Suppressor macrophage (primary cell): ENCODE measurements around the gene L2HGDH.
"Not testable (repeated sequence)": the region's sequence is repeated elsewhere in the genome, so short reads cannot be mapped to it uniquely, and the experiment has no call there.

ENCODE experiments used
- DNase-seq, 4 experiments: peaks; one replicate each; pipeline ENCODE4 v3.0.0-alpha.2; 2020 to 2022
- total RNA-seq, 17 experiments: gene quantifications; one replicate each; lab custom pipeline; 2026; ENCODE audit warnings: mixed read lengths in 6 of 17, inconsistent platforms in 3 of 17; lab: John Stamatoyannopoulos, UW

The L2HGDH gene
- 7.4 to 12.7 (median 10.8) reads per million in 17 experiments for total RNA-seq

DNA sequence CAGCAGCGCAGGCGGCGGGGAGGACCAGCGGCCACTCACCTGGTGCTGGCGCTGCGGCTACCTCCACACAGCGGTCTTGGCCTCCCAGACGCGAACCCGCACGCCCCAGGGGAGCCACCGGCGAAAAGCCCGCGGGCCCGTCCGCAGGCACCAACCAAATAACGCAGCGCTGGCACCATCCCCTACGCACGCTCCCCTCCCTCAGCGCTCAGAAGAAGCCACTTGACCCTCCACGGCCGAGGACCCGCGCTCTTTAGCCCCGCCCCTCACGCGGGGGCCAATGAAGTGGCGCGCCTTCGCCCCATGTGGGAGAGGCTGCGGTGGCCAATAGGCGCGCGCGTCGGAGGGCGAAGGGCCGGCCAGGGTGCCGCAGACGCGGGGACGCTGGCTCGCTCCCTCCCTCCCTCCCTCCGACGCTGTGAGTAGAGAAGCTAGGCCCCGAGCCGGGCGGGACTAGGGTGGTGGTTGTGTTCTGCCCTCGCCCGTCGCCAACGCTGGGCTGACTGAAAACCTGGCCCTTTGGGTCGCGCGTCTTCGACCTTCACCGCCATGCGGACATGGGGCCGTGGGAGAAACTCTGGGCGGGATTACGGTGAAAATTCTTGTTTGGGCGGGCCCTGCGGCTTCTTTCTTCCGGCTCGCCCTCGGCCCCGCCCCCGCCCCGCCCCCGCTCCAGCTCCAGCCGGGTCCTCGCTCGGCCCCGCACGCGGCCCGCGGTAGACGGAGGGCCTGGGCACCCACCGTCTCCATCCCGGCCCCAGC lies at the start of gene L2HGDH, which contains the start of gene DMAC2L:
TSS of gene L2HGDH (minus strand) at position 258 of the 762 bp plus-strand sequence. CDS start at position 179, 79 bp downstream.
TSS of gene DMAC2L (plus strand) at position 353 of the 762 bp plus-strand sequence. CDS start 9,164 bp downstream, outside the sequence.
- DNase-seq = peak; percentile 97 to 98 (median 98)

- DNase-seq = no peak
Observed at GRCh38 chr14:50360851-50361250, 48.8 kb upstream of the L2HGDH start.

DNA sequence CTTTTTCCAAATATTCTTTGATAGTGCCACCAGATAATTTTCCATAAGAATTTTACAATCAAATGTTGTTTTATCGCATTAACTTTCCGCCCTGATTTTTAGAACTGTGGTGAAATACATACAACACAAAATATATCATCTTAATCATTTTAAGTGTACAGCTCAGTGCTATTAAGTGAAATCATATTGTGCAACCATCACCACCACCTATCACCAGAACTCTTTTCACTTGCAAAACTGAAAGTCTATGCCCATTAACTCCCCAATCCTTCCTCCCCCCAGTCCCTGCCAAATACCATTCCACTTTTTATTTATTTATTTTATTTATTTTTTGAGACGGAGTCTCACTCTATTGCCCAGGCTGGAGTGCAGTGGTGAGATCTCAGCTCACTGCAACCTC lies 48.1 kb upstream of the L2HGDH start:
- DNase-seq = no peak

DNA sequence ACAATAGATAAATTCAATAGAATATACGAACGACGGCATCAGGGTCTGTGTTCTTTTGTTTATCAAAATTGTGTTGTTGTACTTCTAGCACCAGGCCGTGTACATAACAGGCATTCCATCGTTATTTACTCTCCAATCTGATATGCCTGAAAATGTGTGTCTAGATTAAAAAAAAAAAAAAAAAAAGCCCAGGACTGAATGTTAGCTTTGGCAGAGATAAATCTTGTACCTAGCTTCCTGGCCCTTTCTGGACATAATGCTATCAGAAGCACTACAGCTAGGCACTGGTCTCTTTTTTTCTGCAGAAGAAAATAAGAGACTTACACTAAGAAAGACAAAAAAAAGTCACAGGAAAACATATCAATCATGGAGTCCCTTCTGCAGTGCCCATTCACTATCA lies 47.6 kb upstream of the L2HGDH start:
- DNase-seq = no peak

DNA sequence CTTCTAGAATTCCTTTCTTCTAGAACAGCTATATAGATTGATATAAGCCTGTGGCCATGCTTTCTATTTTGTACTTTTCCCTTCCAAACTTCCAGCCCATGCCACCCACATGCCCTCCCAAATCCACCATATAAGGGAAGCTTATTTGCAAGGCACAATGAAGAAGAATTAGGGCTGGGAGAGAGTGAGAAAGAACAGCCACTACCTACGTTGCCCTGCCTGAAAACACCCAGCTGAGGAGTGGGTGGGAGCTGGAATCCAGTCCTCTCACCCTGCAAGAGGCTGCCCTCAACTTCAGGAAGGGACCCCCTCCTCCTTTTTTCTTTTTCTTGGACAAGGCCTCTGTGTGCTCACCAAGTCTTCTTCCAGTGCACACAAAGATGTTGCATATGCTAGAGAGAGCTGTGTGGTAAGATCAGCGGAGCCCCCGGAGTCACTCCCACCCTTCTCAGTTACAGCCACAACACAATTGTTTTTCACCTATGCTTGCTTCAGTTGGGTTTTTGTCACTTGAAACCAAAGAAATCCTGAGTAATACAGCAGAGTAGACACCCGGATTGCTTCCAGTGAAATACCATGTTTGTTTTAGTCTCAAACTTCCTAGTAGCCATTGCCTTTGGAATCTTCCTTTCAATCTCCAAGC lies 45.8 kb upstream of the L2HGDH start:
- DNase-seq = no peak

- no peak for DNase-seq
Observed at GRCh38 chr14:50357124-50357523, 45.1 kb upstream of the L2HGDH start.

DNA sequence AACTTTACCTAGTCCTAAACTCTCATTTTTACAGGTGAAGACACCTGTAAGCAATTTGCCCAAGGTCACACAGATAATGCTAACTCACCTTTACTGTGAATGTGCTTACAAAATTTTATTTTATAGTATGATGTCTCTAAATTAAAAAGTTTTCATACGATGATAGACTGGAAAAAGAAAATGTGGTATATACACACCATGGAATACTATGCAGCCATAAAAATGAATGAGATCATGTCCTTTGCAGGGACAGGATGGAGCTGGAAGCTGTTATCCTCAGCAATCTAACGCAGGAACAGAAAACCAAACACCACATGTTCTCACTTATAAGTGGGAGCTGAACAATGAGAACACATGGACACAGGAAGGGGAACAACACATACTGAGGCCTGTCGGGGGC lies 44.3 kb upstream of the L2HGDH start:
- DNase-seq = not testable (repeated sequence)

DNA sequence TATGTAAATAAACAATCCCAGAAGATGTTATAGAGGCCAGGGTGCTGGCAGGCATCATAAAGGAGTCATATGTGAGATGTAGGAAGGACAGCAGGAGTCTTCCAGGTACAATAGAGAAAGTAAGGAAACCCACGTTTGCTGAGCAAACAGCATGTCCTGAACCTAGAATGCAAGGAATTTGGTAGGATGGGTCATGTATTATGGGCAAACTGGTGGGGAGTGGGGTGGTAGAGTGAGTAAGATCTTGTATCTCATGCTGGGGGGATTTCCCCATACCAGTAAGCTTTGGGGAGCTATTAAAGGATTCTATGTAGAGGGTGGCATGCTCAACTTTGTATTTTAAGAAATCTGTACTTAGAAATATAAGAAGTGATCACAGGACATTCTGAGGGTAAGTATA lies 43.7 kb upstream of the L2HGDH start:
- DNase-seq = no peak

DNA sequence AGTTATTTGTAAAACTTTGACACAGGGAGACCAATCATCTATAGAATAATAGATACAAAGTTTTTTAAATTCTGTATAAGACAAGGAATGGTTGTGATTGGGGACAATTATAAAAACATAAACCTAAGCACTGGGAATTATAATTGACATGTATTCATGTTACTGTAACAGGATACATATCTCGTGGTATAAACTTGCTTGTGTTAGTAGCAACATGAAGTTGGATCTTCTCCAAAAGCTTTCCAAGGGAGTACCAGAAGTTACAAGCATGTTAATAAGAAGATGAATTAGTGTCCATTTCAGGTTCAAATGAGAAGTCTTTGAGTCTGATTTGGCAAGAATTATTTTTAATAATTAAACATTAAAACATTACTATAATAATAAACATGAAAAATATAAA lies 42.5 kb upstream of the L2HGDH start:
- DNase-seq = no peak

DNA sequence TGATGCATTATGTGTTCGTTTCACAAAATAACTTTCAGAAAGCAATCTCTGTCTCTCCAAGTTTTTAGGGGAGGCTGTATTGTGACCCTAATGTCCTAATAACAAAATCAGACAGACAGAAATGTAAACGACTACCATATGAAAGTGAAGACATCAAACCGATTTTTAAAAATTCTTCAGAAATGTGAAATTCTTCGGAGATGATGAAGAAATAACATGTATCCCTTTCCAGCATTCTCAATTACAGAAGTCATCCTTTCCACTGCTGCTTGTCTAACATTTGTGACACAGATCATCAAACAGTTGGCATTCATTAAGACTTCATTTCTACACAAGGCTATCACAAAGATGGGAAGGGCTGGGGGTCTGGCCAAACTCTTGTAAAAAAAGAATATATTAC lies 41.1 kb upstream of the L2HGDH start:
- no peak for DNase-seq

DNA sequence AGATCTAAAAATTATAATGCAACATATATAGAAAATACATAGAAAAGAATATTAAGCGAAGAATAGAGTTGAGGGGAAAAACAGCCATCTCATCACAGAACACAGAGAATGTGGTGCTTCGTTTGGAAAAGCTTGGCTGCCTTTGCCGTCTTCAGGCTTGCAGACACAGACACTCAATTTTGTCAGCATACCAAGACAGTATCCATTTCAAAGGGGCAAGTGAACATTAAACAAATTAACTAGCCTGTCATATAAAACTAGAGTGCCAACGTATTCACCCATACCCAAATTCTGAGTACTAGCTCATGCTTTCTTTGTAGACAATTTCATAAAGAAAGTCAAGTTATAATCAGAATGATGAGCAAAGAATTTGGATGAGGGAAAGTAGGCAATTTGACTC lies 40.6 kb upstream of the L2HGDH start:
- DNase-seq = no peak

DNA sequence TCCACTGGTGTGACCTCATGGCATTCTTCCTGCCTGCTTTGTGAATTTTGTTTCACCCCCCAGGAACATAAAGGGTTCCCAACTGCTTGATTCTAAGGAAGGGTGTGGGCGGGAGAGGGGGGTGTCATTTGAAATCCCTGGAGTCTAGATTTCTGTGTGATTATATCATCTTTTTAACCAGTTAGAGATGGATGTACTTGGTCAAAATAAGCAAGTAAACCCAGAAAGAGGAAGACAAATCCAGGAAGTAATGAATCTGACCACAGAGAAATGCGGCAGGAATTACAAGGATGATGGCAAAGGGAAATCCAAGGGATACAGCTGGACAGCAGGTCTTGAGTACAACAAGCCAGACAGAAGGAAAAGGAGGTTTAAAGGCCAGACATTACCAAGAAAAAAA lies 38.9 kb upstream of the L2HGDH start:
- DNase-seq = peak; percentile 31 to 61 (median 45)

DNA sequence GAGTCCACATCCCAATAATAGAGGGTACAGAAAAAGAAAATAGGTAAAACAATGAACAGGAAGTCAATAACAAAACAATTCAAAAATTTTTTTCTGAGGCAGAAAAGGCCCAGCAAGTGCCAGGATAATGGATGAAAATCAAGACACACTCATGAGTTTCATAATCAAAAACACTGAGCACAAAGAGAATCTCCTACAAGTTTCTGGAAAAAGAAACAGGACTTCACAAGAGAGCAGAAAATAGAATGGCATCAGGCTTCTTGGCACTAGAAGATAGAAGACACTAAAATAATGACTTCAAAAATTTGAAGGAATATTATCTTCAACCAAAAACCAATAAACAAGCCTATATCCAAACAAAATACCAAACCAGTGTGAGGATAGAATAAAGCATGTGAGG lies 36.9 kb upstream of the L2HGDH start:
- no peak for DNase-seq

- peak in 2 of 4 experiments; percentile 19 to 35 for DNase-seq
Observed at GRCh38 chr14:50347521-50347920, 35.5 kb upstream of the L2HGDH start.

DNA sequence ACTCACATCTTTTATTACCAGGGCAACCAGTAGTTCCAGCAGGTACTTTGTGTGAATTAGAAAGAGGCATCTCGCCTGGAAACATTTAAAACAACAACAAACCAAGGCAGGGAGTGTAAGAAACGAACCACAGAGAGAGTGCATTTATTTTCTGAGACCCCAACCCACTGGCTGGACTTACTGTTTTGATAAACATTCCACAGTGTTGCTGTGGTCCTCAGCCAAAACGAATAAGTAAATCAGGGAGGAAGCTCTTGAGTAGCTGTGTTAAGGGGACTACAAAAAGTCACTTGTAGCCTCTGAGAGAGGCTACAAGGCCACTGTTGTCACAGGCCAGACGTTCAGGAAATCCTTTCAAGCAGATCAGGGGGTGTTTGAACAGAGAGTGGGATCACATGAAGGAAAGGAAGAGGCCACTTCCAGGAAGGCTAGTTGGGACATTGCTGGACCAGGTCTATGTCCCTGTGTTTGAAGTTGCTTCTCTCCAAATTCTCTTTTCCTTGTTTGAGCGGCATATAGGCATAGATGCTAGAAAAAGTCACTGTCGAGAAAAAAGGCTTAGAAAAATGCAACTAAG lies 33.9 kb upstream of the L2HGDH start:
- no peak for DNase-seq

DNA sequence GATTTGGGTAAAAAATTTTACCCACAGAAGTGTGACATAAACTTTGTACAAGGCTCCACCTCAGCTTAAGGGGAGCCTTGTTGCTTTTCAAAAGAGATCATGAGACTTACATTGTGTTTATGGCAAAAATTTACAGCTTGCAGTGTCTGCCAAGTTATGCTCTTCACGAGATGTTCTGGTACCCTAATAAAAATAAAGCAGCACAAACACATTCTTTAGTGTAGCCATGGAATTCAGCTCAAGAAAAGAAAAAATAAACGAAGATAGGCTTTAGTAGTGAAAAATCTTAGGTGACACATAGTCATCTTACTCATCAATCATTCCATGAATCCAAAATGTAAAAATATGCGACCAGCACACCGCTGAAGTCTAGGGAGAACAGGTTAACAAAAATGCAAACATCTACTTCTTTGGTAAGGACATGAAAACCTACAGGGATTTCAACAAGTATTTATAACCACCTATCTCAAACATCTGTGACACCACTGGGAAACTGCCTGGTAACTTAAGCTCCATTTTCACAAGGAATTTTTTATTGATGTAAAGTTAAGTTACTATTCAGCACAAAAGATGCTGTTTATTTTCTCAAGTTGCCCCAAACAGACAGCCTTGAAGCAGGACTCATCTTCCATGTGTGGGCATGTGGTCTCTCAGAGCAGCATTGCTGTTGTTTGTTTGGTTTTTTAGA lies 33.0 kb upstream of the L2HGDH start:
- DNase-seq = no peak

DNA sequence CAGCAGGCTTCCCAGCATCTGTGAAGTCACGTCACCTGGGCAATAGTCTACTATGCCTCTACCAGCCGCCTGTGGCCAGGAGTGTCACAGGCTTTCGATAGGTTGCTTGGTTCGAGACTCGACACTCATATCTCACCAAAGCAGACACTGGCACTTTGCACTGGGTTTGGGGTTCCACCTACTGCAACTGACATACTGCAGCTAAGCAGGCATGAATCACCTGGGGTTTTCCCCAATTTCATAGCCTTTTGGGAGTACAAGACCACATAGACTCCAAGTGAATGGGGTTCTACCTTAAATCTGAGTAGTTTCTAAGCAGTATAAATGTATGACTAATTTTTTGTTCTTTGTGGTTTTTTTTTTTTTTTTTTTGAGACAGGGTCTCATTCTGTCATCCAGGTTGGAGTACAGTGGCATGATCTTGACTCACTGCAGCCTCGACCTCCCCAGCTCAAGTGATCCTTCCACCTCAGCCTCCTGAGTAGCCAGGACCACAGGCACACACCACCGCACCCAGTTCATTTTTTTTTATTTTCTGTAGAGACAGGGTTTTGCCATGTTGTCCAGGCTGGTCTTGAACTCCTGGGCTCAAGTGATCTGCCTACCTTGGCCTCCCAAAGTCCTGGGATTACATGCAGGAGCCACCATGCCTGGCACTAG lies 32.2 kb upstream of the L2HGDH start:
- DNase-seq = no peak

DNA sequence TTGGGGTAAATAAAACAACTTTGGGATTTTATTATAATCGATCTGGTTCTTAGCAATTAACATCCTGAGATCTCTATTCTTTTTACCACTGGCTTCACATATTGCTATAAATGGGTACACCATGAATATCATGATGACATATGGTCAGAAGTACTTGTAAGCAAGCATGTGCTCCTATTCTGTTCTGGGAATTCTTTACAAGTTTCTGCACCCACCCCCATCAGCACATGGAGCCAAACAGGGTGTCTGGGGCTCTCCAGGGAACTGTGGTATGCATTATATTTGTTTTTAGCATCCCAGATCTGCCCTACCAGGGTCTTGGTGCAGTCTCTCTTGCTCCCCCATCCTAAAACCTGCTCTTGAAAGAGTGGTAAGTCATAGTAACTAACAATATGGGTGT lies 31.4 kb upstream of the L2HGDH start:
- DNase-seq = no peak

DNA sequence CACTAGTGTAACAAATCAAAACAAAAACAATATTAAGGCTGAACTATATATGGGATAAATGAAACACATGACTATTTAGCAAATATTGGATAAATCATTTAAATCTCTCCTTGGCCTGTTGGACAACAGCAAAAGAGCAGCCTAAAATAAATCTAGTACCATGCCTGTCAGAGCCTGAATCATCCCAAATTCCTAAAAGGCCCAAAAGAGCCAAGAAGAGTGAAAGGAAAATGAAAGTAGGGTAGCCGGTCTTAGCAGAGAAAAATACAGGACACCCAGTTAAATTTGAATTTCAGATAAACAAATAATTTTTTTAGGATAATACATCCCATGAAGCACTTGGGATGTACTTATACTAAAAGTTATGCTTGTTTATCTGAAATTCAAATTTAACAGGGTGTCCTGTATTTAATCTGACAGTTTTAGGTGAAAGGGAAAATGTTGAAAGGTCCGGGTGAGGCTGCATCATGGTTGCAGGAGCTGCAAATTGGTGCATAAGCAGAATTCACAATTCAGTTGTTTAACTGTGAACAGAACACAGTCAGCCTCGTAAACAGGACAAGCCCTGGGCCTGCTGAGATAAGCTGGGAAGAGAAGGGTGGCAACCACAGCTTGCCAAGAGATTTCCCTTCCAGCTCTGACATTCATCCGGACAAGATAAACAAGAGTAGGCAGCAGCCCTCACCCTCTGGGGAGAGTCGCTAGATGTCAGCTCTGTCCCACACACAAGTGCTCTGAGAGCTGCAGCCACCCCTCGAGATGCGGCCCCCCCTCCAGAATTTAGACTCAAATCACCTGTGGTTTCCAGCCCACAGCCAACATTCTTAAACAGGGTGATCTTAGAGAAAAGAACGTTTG lies 30.4 kb upstream of the L2HGDH start:
- DNase-seq = peak in 3 of 4 experiments; percentile 23 to 48 (median 34)

GRCh38 chr14:50340963-50341362 lies 28.9 kb upstream of the L2HGDH start:
- DNase-seq = no peak

GRCh38 chr14:50340045-50340444 lies 28.0 kb upstream of the L2HGDH start:
- no peak for DNase-seq
